ENCODE results near the gene ULK4. TPM values are rescaled to one million over a fixed set of nuclear protein-coding genes. Genes with fewer than 3 reads are reported as not detected.

ULK4 gene
- total and polyA plus RNA-seq, 9 of the 15 experiments (the other 6 are each of a cell fraction or from before 2014, with no cell fraction given): 3.0 to 5.9 (median 3.5) TPM

DNA sequence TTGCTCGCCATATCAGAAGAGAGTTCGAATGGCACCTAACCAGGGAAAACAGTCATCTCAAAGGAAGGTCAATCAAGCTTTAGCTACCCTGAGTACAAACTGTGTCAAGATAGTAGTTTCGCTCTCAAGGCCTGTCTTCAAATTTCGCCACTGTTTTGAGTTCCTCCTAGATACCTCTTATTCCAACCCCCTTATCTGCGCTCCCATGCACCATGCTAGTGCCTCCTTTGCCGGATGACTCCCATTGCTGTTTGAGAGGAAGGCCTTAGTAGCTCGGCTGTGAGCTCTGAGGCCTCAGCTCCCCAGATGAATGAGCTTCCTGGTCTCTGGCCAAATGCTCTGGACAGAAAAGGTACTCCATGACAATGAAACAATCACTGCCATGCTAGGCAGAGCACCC, 256.0 kb downstream of the ULK4 start (continued):
- TF ChIP-seq PML (IDR thresholded peaks at IDR 0.05; ENCODE audit: low read length) (no peak), CBX5 (IDR thresholded peaks at IDR 0.05; ENCODE audit: borderline replicate concordance, low read depth) (no peak), MYNN (IDR thresholded peaks at IDR 0.05) (peak; percentile 77), MYNN (CRISPR knock-in tag; IDR thresholded peaks at IDR 0.05) (no peak), PCBP2 (IDR thresholded peaks at IDR 0.05; ENCODE audit: low read depth, low read length, poor library complexity, severe bottlenecking) (no peak), TAF7 (tag; IDR thresholded peaks at IDR 0.05) (no peak), ZNF41 (CRISPR knock-in tag; conservative IDR thresholded peaks at IDR 0.05) (no peak), ZNF143 (CRISPR knock-in tag; IDR thresholded peaks at IDR 0.05) (no peak), ZNF707 (CRISPR knock-in tag; conservative IDR thresholded peaks at IDR 0.05) (no peak), KLF6 (CRISPR knock-in tag; IDR thresholded peaks at IDR 0.05; ENCODE audit: borderline replicate concordance) (no peak), TBL1XR1 (IDR thresholded peaks at IDR 0.05; ENCODE audit: low read length in 2 of 2) (no peak), SUPT5H (IDR thresholded peaks at IDR 0.05) (no peak), ZNF696 (CRISPR knock-in tag; conservative IDR thresholded peaks at IDR 0.05) (no peak), HMG20B (CRISPR knock-in tag; IDR thresholded peaks at IDR 0.05) (no peak), CBFA2T2 (conservative IDR thresholded peaks at IDR 0.05) (0 out of 2 replicates have a peak, but pooled peaks have one; percentile 22), ZNF121 (CRISPR knock-in tag; conservative IDR thresholded peaks at IDR 0.05) (no peak), USF2 (CRISPR knock-in tag; IDR thresholded peaks at IDR 0.05) (no peak), MAFK (IDR thresholded peaks at IDR 0.05; ENCODE audit: low read length) (no peak), MIER1 (IDR thresholded peaks at IDR 0.05; ENCODE audit: low read depth) (no peak), RNF2 (IDR thresholded peaks at IDR 0.05) (no peak; the same call in 1 of the 2 replicates), ZZZ3 (IDR thresholded peaks at IDR 0.05) (no peak), KLF10 (CRISPR knock-in tag; IDR thresholded peaks at IDR 0.05) (no peak), NELFE (IDR thresholded peaks at IDR 0.05; ENCODE audit: insufficient read depth, insufficient read length) (no peak), ZBED1 (IDR thresholded peaks at IDR 0.05) (no peak), ZFX (CRISPR knock-in tag; IDR thresholded peaks at IDR 0.05) (no peak), DNMT1 (IDR thresholded peaks at IDR 0.05) (no peak), NR4A1 (CRISPR knock-in tag; IDR thresholded peaks at IDR 0.05) (no peak), NR4A1 (tag; IDR thresholded peaks at IDR 0.05) (no peak), POU5F1 (IDR thresholded peaks at IDR 0.05; ENCODE audit: borderline replicate concordance, low read depth, low read length, partially characterized antibody) (no peak), NFIC (IDR thresholded peaks at IDR 0.05) (peak; percentile 32; the same call in 1 of the 2 replicates)
- TF ChIP-seq, protein P1, sequence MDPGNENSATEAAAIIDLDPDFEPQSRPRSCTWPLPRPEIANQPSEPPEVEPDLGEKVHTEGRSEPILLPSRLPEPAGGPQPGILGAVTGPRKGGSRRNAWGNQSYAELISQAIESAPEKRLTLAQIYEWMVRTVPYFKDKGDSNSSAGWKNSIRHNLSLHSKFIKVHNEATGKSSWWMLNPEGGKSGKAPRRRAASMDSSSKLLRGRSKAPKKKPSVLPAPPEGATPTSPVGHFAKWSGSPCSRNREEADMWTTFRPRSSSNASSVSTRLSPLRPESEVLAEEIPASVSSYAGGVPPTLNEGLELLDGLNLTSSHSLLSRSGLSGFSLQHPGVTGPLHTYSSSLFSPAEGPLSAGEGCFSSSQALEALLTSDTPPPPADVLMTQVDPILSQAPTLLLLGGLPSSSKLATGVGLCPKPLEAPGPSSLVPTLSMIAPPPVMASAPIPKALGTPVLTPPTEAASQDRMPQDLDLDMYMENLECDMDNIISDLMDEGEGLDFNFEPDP (CRISPR knock-in tag; IDR thresholded peaks at IDR 0.05): no peak
- TF ChIP-seq, protein P2, sequence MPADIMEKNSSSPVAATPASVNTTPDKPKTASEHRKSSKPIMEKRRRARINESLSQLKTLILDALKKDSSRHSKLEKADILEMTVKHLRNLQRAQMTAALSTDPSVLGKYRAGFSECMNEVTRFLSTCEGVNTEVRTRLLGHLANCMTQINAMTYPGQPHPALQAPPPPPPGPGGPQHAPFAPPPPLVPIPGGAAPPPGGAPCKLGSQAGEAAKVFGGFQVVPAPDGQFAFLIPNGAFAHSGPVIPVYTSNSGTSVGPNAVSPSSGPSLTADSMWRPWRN (IDR thresholded peaks at IDR 0.05; ENCODE audit: low read depth): no peak
- TF ChIP-seq, protein P3, sequence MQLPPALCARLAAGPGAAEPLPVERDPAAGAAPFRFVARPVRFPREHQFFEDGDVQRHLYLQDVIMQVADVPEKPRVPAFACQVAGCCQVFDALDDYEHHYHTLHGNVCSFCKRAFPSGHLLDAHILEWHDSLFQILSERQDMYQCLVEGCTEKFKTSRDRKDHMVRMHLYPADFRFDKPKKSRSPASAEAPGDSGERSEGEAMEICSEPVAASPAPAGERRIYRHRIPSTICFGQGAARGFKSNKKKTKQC (CRISPR knock-in tag; IDR thresholded peaks at IDR 0.05): no peak

All from K562 (cell line).